Activated CD4-positive, alpha-beta memory T cell treated with anti-CD3 and anti-CD28 coated beads, Interleukin-2, amount 10 ng/mL, durations not matched to agents 7 days and 5 days (primary cell): Measurements from ENCODE around the gene PARVG. TPM values are rescaled to one million over a fixed set of nuclear protein-coding genes. Genes with fewer than 3 reads are reported as not detected.

Source experiments
- CTCF ChIA-PET: fragments of 350-600 bp; sonication (Branson Sonifier 250); formaldehyde crosslinking; loops from one replicate; lab custom pipeline; 2021; ENCODE audit warnings: antibody characterized with exemption, inconsistent platforms; lab: Charles Lee
- POLR2A ChIA-PET: fragments of 350-600 bp; sonication (Branson Sonifier 250); formaldehyde crosslinking; loops from one replicate; lab custom pipeline; 2021; ENCODE audit warnings: antibody characterized with exemption; lab: Charles Lee
- DNase-seq: peaks from one replicate; pipeline ENCODE4 v3.0.0-alpha.2; 2020
- H3K27ac Mint-ChIP-seq: one replicate; pipeline ENCODE4 v1.8.0; 2021; ENCODE audit warnings: mild to moderate bottlenecking, mixed read lengths
- H3K27me3 Mint-ChIP-seq: one replicate; pipeline ENCODE4 v1.8.0; 2021; ENCODE audit warnings: mixed read lengths
- H3K36me3 Mint-ChIP-seq: one replicate; pipeline ENCODE4 v1.8.0; 2021; ENCODE audit warnings: low read depth, mixed read lengths
- H3K4me1 Mint-ChIP-seq: one replicate; pipeline ENCODE4 v1.8.0; 2021; ENCODE audit warnings: mixed read lengths
- H3K4me3 Mint-ChIP-seq: one replicate; pipeline ENCODE4 v1.8.0; 2021; ENCODE audit warnings: mild to moderate bottlenecking, mixed read lengths
- H3K9me3 Mint-ChIP-seq: one replicate; pipeline ENCODE4 v1.8.0; 2021; ENCODE audit warnings: mixed read lengths
- total RNA-seq, 2 experiments: library from RNA; stranded (reverse); gene quantifications; one replicate each; pipeline ENCODE4 v1.2.3, GENCODE V29; 2021

The PARVG gene
- total RNA-seq, 2 experiments from 2014 or later = 123 to 128 TPM

DNA sequence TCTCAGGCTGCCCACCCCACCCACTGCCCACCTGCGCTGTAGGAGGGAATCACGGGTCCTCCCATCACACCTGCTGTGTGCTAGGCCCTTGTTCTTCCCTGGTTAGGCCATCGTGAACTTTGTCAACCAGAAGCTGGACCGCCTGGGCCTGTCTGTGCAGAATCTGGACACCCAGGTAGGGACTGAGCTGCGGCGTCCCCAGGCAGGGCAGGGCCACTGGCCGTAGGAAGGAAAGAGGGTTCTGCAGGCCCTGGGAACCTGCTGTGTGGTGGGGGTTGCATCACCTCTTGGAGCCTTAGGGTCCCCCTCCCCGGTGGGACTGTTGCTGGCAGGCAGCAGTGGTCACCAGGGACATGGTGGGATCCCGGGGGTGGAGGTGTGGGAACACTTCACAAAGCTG lies 15.5 kb downstream of the PARVG start:
- no peaks in the 10 kb centered on the region for H3K27me3 Mint-ChIP-seq
- peaks cover 56% of the 10 kb centered on the region for H3K4me1 Mint-ChIP-seq
- H3K9me3 Mint-ChIP-seq = no peaks in the 10 kb centered on the region
- CTCF ChIA-PET = no interaction called here
- no peak for DNase-seq
- H3K36me3 Mint-ChIP-seq = peaks cover 43% of the 10 kb centered on the region
- POLR2A ChIA-PET = interaction anchor here (1.7 to 8.1 kb wide), 2 partner anchors 9 to 14 kb away, joined by 4 to 67 read pairs; partner anchors contain the start of gene PARVG
- H3K27ac Mint-ChIP-seq = no peak overlapping the region
- H3K4me3 Mint-ChIP-seq = no peak overlapping the region

- ChIA-PET POLR2A (interaction anchor here (1.2 to 8.1 kb wide), 2 partner anchors 14 to 15 kb away, joined by 3 to 67 read pairs; partner anchors contain the start of gene PARVG), CTCF (no interaction called here)
- Mint-ChIP-seq H3K4me1 (peaks cover 51% of the 10 kb centered on the region), H3K27me3 (no peaks in the 10 kb centered on the region), H3K9me3 (no peaks in the 10 kb centered on the region), H3K36me3 (peaks cover 43% of the 10 kb centered on the region), H3K27ac (no peak overlapping the region), H3K4me3 (no peak overlapping the region)
- DNase-seq = no peak
Observed at GRCh38 chr22:44196731-44197131, 16.0 kb downstream of the PARVG start.

GRCh38 chr22:44197271-44197670 lies 16.5 kb downstream of the PARVG start:
- Mint-ChIP-seq H3K4me3 (no peak overlapping the region), H3K36me3 (peaks cover 44% of the 10 kb centered on the region), H3K27me3 (no peaks in the 10 kb centered on the region), H3K9me3 (no peaks in the 10 kb centered on the region), H3K27ac (no peak overlapping the region), H3K4me1 (peaks cover 46% of the 10 kb centered on the region)
- no peak for DNase-seq
- ChIA-PET CTCF (no interaction called here), POLR2A (interaction anchor here (1.2 kb wide), 1 partner anchor 15 kb away, joined by 3 read pairs; no protein-coding TSS in a partner anchor)

GRCh38 chr22:44199164-44199563 lies 18.4 kb downstream of the PARVG start:
- Mint-ChIP-seq H3K4me1 (peaks cover 27% of the 10 kb centered on the region), H3K27me3 (no peaks in the 10 kb centered on the region), H3K9me3 (no peaks in the 10 kb centered on the region), H3K4me3 (no peak overlapping the region), H3K36me3 (peaks cover 38% of the 10 kb centered on the region), H3K27ac (no peak overlapping the region)
- DNase-seq = no peak
- CTCF ChIA-PET = no interaction called here
- POLR2A ChIA-PET = interaction anchor here (1.6 kb wide), 1 partner anchor 18 kb away, joined by 4 read pairs; the partner anchor contains the start of gene PARVG

- H3K9me3 Mint-ChIP-seq = no peaks in the 10 kb centered on the region
- H3K4me3 Mint-ChIP-seq = no peak overlapping the region
- DNase-seq = no peak
- peaks cover 31% of the 10 kb centered on the region for H3K36me3 Mint-ChIP-seq
- ChIA-PET CTCF (no interaction called here), POLR2A (interaction anchor here (1.6 kb wide), 1 partner anchor 19 kb away, joined by 4 read pairs; the partner anchor contains the start of gene PARVG)
- H3K4me1 Mint-ChIP-seq = peaks cover 20% of the 10 kb centered on the region
- H3K27ac Mint-ChIP-seq = no peak overlapping the region
- H3K27me3 Mint-ChIP-seq = no peaks in the 10 kb centered on the region
Observed at GRCh38 chr22:44199866-44200265, 19.1 kb downstream of the PARVG start.

DNA sequence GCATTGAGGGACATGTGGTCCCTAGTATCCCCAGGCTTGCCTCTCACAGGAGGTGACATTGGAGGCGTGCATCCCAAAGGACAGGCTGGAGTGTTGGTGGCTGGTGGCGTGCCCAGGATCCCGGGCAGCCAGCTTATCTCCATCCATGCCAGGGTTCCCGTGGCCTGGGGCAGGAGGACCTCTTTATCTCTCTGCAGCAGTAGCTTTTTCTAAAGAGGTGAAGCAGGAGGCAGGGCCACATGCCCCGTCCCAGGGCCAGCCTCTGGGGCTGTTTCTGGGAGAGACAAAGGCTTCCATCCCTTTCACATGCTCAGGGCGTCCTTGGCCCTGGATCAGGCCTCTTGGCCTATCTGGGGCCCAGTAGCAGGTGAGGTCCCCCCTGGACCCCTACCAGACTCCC lies 19.7 kb downstream of the PARVG start:
- ChIA-PET CTCF (no interaction called here), POLR2A (interaction anchor here (1.6 kb wide), 1 partner anchor 20 kb away, joined by 4 read pairs; the partner anchor contains the start of gene PARVG)
- no peak for DNase-seq

DNA sequence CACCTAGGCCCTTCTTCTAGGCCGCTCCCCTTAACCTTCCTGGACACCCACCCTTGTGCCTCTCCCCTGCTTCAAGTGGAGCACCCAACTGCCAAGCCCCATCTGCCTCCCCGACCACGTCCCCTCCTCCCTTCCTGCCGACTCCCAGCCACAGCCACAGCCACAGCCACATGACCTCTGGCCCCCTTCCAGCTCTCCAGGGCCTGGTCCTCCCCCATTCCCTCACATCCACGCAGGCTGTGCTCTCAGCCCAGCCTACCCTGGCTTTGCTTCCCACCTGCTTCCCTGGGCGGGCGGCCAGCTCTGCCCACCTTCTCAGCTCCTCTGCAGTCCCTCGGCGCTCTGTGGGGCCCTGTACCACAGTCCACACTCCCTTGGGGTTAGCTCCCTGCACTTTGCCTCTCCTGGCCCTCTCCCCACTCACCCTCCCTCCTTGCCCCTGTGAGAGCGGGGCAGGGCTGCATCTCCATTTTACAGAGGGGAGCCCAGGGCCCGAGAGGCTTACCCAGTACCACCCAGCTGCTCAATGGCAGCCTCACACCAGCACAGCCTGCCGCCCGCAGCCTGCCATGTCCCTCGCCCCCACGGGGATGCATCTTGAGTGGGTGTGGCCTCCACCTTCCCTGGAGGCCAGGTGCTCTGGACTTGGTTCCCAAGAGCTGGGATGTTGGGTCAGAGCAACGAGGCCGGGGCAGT lies 20.3 kb downstream of the PARVG start:
- Mint-ChIP-seq H3K27ac (no peak overlapping the region), H3K9me3 (no peaks in the 10 kb centered on the region), H3K4me1 (peaks cover 19% of the 10 kb centered on the region), H3K4me3 (no peak overlapping the region), H3K36me3 (peaks cover 26% of the 10 kb centered on the region), H3K27me3 (no peaks in the 10 kb centered on the region)
- POLR2A ChIA-PET = no interaction called here
- DNase-seq = no peak
- CTCF ChIA-PET = no interaction called here

More for the DNA sequence above, 19.7 kb downstream of the PARVG start:
- H3K4me1 Mint-ChIP-seq = peaks cover 19% of the 10 kb centered on the region
- no peaks in the 10 kb centered on the region for H3K9me3 Mint-ChIP-seq
- no peak overlapping the region for H3K27ac Mint-ChIP-seq
- H3K4me3 Mint-ChIP-seq = no peak overlapping the region
- H3K36me3 Mint-ChIP-seq = peaks cover 28% of the 10 kb centered on the region
- no peaks in the 10 kb centered on the region for H3K27me3 Mint-ChIP-seq

- peaks cover 19% of the 10 kb centered on the region for H3K4me1 Mint-ChIP-seq
- CTCF ChIA-PET = no interaction called here
- no peak for DNase-seq
- peaks cover 25% of the 10 kb centered on the region for H3K36me3 Mint-ChIP-seq
- POLR2A ChIA-PET = no interaction called here
- no peak overlapping the region for H3K27ac Mint-ChIP-seq
- no peak overlapping the region for H3K4me3 Mint-ChIP-seq
- no peaks in the 10 kb centered on the region for H3K27me3 Mint-ChIP-seq
- no peaks in the 10 kb centered on the region for H3K9me3 Mint-ChIP-seq
Observed at GRCh38 chr22:44201665-44202064, 20.9 kb downstream of the PARVG start.

GRCh38 chr22:44202261-44202789 lies 21.6 kb downstream of the PARVG start:
- CTCF ChIA-PET = no interaction called here
- Mint-ChIP-seq H3K36me3 (peaks cover 25% of the 10 kb centered on the region), H3K4me3 (no peak overlapping the region), H3K4me1 (peaks cover 19% of the 10 kb centered on the region), H3K27ac (no peak overlapping the region), H3K27me3 (no peaks in the 10 kb centered on the region), H3K9me3 (no peaks in the 10 kb centered on the region)
- POLR2A ChIA-PET = no interaction called here
- no peak for DNase-seq

DNA sequence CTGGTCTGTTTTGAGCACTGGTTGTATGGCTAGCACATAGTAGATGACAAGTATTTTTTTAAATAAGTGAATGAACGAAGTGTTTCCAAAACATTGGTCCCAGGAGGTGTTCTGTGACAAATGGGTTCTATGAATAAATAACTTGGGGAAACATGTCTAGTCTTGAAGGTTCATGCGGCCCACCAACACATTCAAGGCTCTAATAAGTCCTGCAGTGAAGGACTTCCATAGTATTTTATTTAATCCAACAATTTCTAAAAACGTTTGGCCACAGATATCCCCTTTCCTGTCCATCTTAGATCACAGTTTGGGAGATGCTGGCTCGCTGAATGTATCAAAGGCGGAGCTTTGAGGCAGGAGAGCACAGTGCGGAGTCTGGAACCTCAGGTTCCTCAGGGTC lies 22.5 kb downstream of the PARVG start:
- H3K4me1 Mint-ChIP-seq = peaks cover 19% of the 10 kb centered on the region
- H3K9me3 Mint-ChIP-seq = no peaks in the 10 kb centered on the region
- POLR2A ChIA-PET = no interaction called here

GRCh38 chr22:44204739-44205515 lies 24.2 kb downstream of the PARVG start:
- H3K27ac Mint-ChIP-seq = no peak overlapping the region
- H3K27me3 Mint-ChIP-seq = peaks cover 3% of the 10 kb centered on the region
- peaks cover 18% of the 10 kb centered on the region for H3K4me1 Mint-ChIP-seq
- CTCF ChIA-PET = no interaction called here
- no peak for DNase-seq
- POLR2A ChIA-PET = interaction anchor here (1.2 to 1.9 kb wide), 2 partner anchors 10 to 14 kb away, joined by 3 to 4 read pairs; no protein-coding TSS in a partner anchor
- H3K36me3 Mint-ChIP-seq = peaks cover 12% of the 10 kb centered on the region
- no peak overlapping the region for H3K4me3 Mint-ChIP-seq
- H3K9me3 Mint-ChIP-seq = no peaks in the 10 kb centered on the region

More for the DNA sequence above, 22.5 kb downstream of the PARVG start:
- H3K4me3 Mint-ChIP-seq = no peak overlapping the region
- CTCF ChIA-PET = no interaction called here
- no peak overlapping the region for H3K27ac Mint-ChIP-seq
- no peaks in the 10 kb centered on the region for H3K27me3 Mint-ChIP-seq
- DNase-seq = no peak
- peaks cover 25% of the 10 kb centered on the region for H3K36me3 Mint-ChIP-seq

DNA sequence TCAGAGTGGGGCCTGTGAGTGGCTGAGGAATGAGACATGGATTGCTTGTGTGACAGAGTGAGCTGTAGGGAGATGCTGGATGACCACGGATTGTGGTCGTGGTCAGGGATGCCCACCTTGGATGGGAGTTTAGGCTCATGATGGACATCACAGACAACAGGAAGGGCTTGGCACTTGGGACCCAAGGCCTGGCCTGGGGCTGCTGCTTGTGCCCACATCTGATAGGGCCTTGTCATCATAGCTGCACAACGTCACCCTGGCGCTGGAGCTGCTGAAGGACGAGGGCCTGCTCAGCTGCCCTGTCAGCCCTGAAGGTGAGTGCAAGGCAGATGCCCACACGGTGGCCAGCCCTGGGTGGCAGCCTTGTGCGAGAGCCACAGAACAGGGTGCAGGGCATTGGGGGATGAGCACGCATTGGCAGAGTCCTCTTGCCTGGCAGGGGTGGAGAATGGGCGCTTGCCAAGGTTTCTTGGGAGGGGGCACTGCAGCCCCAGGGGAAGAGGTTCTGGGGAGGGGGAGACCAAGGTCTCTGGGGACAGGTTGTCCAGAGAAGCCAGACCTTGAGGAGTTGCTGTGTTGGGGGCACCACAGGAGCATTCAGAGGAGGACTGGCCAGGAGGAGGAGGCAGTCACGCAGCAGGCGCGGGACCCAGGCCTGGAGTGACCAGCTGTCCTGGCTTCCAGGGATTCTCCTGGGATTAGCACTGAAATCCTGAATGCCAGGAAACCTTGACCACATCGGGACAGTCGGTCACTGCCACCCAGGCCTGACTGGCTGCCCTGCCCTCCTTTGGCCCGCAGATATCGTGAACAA lies 25.0 kb downstream of the PARVG start:
- Mint-ChIP-seq H3K4me1 (peaks cover 13% of the 10 kb centered on the region), H3K36me3 (peaks cover 10% of the 10 kb centered on the region), H3K27me3 (peaks cover 3% of the 10 kb centered on the region), H3K9me3 (no peaks in the 10 kb centered on the region), H3K4me3 (no peak overlapping the region), H3K27ac (no peak overlapping the region)
- POLR2A ChIA-PET = interaction anchor here (1.2 to 1.9 kb wide), 2 partner anchors 10 to 15 kb away, joined by 3 to 4 read pairs; no protein-coding TSS in a partner anchor
- CTCF ChIA-PET = no interaction called here
- DNase-seq = no peak
